Nephron (organoid): Measurements from ENCODE around the gene ATP5IF1.

Experiments
- H3K27ac Mint-ChIP-seq, 3 experiments: 2 replicates each; pipeline ENCODE4 v1.8.0; 2020; ENCODE audit warnings: mixed read lengths in 3 of 3, mild to moderate bottlenecking in 2 of 3, moderate library complexity in 1 of 3
- H3K27me3 Mint-ChIP-seq: 2 replicates; pipeline ENCODE4 v1.8.0; 2021; ENCODE audit warnings: low read depth, mild to moderate bottlenecking, moderate library complexity, mixed read lengths
- H3K36me3 Mint-ChIP-seq: 2 replicates; pipeline ENCODE4 v1.8.0; 2020; ENCODE audit warnings: low read depth, mixed read lengths
- H3K4me1 Mint-ChIP-seq: 2 replicates; pipeline ENCODE4 v1.8.0; 2020; ENCODE audit warnings: mixed read lengths
- H3K4me3 Mint-ChIP-seq, 3 experiments: 2 replicates each; pipeline ENCODE4 v1.8.0; 2020; ENCODE audit warnings: mild to moderate bottlenecking in 3 of 3, mixed read lengths in 3 of 3, moderate library complexity in 2 of 3
- H3K9me3 Mint-ChIP-seq: 2 replicates; pipeline ENCODE4 v1.8.0; 2020; ENCODE audit warnings: mixed read lengths
- TF ChIP-seq, protein P1 (sequence below), 3 experiments: fragments of 200-600 bp; sonication (generic); IDR thresholded peaks; one replicate each; pipeline ENCODE4 v1.5.0; 2021; ENCODE audit warnings: antibody characterized with exemption in 3 of 3; ENCODE audit not compliant: unreplicated experiment in 3 of 3

Gene ATP5IF1

DNA sequence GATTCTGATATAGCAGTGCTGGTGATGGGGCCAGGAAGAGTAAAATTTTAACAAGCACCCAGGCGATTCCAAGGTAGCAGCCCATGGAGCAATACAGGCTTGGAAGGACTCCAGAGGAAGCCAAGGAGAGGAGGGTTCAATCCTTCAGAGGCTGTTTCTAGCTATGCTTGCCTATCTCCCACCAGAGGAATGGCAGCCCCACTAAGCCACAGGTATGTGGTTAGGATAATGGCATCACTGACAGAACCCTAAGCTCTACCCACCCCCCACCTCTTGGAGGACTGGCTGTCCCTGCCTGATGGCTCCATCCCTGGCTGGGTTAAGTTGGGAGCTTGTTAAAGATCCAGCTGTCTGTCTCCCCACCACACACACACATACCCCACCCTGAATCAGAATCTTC lies 40.1 kb upstream of the ATP5IF1 start:
- H3K4me1 Mint-ChIP-seq = peaks cover 16% of the 10 kb centered on the region
- H3K27me3 Mint-ChIP-seq = no peaks in the 10 kb centered on the region
- H3K9me3 Mint-ChIP-seq = no peaks in the 10 kb centered on the region
- peaks cover 25% of the 10 kb centered on the region for H3K36me3 Mint-ChIP-seq
- H3K27ac Mint-ChIP-seq = no peak overlapping the region
- no peak overlapping the region for H3K4me3 Mint-ChIP-seq
- TF ChIP-seq, protein P1, sequence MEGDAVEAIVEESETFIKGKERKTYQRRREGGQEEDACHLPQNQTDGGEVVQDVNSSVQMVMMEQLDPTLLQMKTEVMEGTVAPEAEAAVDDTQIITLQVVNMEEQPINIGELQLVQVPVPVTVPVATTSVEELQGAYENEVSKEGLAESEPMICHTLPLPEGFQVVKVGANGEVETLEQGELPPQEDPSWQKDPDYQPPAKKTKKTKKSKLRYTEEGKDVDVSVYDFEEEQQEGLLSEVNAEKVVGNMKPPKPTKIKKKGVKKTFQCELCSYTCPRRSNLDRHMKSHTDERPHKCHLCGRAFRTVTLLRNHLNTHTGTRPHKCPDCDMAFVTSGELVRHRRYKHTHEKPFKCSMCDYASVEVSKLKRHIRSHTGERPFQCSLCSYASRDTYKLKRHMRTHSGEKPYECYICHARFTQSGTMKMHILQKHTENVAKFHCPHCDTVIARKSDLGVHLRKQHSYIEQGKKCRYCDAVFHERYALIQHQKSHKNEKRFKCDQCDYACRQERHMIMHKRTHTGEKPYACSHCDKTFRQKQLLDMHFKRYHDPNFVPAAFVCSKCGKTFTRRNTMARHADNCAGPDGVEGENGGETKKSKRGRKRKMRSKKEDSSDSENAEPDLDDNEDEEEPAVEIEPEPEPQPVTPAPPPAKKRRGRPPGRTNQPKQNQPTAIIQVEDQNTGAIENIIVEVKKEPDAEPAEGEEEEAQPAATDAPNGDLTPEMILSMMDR (IDR thresholded peaks at IDR 0.05; ENCODE audit: unreplicated experiment in 3 of 3) = no peak

DNA sequence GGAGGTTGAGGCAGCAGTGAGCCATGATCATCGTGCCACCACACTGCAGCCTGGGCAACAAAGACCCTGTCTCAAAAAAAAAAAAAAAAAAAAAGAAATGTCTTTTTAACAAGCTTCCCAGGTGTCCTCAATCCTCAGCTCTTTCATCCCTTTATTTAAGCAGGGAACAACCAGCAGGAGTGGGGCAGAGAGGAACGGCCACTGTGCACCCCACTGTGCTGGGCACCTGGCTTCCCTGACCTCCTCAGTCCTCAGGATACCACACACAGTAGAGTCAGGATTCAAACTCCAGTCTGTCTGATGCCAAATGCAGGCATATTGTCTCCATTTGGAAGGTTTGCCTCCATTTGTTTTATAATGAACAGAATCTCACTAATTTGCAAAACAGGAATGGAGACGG lies 39.6 kb upstream of the ATP5IF1 start:
- no peak overlapping the region for H3K4me3 Mint-ChIP-seq
- H3K27me3 Mint-ChIP-seq = no peaks in the 10 kb centered on the region
- H3K36me3 Mint-ChIP-seq = peaks cover 31% of the 10 kb centered on the region
- TF ChIP-seq, protein P1 (IDR thresholded peaks at IDR 0.05; ENCODE audit: unreplicated experiment in 3 of 3) = no peak
- H3K9me3 Mint-ChIP-seq = no peaks in the 10 kb centered on the region
- H3K27ac Mint-ChIP-seq = peak overlapping the region; percentile 72 to 84 (median 81)
- peaks cover 16% of the 10 kb centered on the region for H3K4me1 Mint-ChIP-seq

DNA sequence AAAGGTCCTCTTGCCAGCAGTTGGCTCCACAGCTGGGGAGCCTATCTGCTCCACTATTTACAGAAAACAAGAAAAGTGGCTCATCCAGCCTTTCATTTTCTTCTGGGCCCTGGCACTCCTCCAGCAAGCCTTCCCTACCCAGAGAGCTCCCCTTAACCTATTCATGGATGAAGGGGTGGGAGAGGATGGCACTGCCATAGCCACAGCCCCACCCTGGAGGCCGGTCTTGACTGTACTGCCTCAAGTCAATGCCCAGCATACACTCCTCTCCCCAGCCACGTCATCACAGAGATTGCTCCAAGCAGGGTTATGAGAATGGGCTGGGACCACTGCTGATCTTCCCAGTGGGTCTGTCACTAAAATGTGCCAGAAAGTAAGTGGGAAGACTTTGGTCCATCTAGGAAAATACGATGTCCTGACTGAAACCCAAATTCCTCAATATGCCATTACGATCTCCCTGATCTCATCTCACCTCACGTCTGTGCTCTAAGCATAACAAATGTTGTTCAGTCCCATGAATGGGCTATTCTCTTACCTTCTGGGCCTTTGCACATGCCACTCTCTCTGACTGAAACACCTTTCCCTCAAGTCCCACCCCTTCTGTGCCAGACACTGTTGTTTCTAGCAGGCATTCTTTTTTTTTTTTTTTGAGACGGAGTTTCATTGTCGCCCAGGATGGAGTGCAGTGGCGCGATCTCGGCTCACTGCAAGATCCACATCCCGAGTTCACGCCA lies 38.1 kb upstream of the ATP5IF1 start:
- H3K4me1 Mint-ChIP-seq = peaks cover 16% of the 10 kb centered on the region

DNA sequence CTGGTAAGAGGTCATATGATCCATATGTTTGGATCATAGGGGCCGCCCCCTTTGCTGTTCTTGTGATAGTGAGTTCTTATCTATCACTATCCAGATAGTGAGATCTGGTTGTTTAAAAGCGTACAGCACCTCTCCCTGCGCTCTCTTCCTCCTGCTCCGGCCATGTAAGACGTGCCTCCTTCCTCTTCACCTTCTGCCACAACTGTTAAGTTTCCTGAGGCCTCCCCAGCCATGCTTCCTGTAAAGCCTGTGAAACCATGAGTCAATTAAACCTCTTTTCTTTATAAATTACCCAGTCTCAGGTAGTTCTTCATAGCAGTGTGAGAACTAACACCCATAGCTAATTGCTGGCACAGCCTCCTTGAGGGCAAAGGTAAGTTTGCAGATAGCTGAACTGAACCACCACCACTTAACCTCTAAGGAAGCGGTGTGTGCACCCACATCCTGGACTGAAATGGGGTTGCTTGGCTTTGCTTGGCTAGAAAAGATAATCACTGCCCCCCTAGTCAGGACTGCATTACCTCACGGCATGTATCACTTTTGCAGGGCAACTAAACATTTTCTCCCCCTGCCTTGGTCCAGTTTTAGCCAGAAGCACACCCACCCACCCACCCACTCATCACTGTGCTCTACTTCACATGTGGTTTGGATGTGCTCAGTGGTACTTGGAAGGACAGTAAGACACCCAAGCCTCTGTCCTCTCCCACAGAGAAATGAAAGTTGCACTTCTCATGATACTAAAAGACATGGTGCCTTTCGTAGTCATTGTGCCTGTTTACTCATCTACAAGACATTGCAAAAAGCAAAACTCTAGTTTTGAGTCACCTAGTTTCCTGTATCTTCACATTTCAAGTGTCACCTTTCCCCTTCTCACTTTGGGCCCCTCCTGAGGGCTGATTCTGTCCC lies 36.3 kb upstream of the ATP5IF1 start:
- Mint-ChIP-seq H3K27me3 (no peaks in the 10 kb centered on the region), H3K9me3 (no peaks in the 10 kb centered on the region), H3K36me3 (peaks cover 53% of the 10 kb centered on the region), H3K4me1 (peaks cover 16% of the 10 kb centered on the region), H3K27ac (peak overlapping the region in 2 of 3 experiments; percentile 4 to 33), H3K4me3 (no peak overlapping the region)
- TF ChIP-seq, protein P1 (IDR thresholded peaks at IDR 0.05; ENCODE audit: unreplicated experiment in 3 of 3) = no peak

More for the DNA sequence above, 38.1 kb upstream of the ATP5IF1 start:
- TF ChIP-seq, protein P1 (IDR thresholded peaks at IDR 0.05; ENCODE audit: unreplicated experiment in 3 of 3) = no peak
- H3K27ac Mint-ChIP-seq = peak overlapping the region; percentile 6 to 36 (median 36)
- no peak overlapping the region for H3K4me3 Mint-ChIP-seq
- H3K27me3 Mint-ChIP-seq = no peaks in the 10 kb centered on the region
- peaks cover 37% of the 10 kb centered on the region for H3K36me3 Mint-ChIP-seq
- H3K9me3 Mint-ChIP-seq = no peaks in the 10 kb centered on the region

DNA sequence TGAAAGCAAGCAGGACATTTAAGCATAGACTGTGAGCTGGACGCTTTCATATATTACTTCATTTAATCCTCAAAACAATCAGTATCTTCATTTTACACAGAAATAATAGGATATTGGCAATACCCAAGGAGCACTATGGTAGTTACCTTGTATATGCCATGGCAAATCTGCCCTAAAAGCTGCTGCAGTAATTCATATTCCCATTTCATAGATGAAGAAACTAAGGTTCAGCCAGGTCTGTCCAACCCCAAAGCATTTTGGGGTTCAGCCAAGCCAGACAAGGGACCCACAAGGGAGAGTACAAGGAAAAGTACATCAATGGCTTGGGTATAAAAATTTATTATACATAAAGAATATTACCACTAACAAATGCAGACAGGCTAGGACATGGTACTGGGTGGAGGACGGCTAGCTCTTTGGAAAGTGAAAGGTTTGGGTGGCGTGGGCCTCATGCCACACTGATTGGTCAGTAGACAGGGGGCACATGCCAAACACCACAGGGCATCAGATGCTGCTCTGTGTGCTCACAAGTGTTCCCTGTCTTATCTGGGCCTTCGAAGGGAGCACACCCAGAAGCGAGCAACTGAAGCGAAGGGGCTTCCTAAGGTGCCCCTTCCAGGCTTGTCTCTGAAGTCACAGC lies 35.6 kb upstream of the ATP5IF1 start:
- Mint-ChIP-seq H3K9me3 (no peaks in the 10 kb centered on the region), H3K27me3 (no peaks in the 10 kb centered on the region), H3K36me3 (peaks cover 60% of the 10 kb centered on the region), H3K4me3 (no peak overlapping the region), H3K27ac (no peak overlapping the region), H3K4me1 (peaks cover 16% of the 10 kb centered on the region)
- TF ChIP-seq, protein P1 (IDR thresholded peaks at IDR 0.05; ENCODE audit: unreplicated experiment in 3 of 3) = no peak
